CMK (cell line): Measurements from ENCODE around the gene MRPL17.

Experiments used
- DNase-seq: peaks from one replicate; pipeline ENCODE4 v3.0.0-alpha.2; 2010; ENCODE audit warnings: low read depth

The MRPL17 gene

GRCh38 chr11:6654281-6655019, 28.7 kb downstream of the MRPL17 start:
- DNase-seq, result no peak

- no peak for DNase-seq
Observed at GRCh38 chr11:6653656-6654055, 29.5 kb downstream of the MRPL17 start.

GRCh38 chr11:6653097-6653496, 30.0 kb downstream of the MRPL17 start:
- DNase-seq, result no peak

GRCh38 chr11:6652182-6652581, 31.0 kb downstream of the MRPL17 start:
- no peak for DNase-seq

GRCh38 chr11:6650980-6651379, 32.2 kb downstream of the MRPL17 start:
- DNase-seq, result no peak

GRCh38 chr11:6650104-6650503, 33.0 kb downstream of the MRPL17 start:
- no peak for DNase-seq

GRCh38 chr11:6648501-6648900, 34.6 kb downstream of the MRPL17 start:
- DNase-seq, result no peak

- DNase-seq, result no peak
Observed at GRCh38 chr11:6647836-6648235, 35.3 kb downstream of the MRPL17 start.

GRCh38 chr11:6646918-6647679, 36.0 kb downstream of the MRPL17 start:
- DNase-seq, result peak; percentile 82

GRCh38 chr11:6646576-6646917, 36.6 kb downstream of the MRPL17 start:
- DNase-seq, result no peak

- DNase-seq, result peak; percentile 61
Observed at GRCh38 chr11:6646071-6646470, 37.1 kb downstream of the MRPL17 start.

- DNase-seq, result no peak
Observed at GRCh38 chr11:6642957-6643356, 40.2 kb downstream of the MRPL17 start.

GRCh38 chr11:6640985-6641701, 42.0 kb downstream of the MRPL17 start:
- no peak for DNase-seq

GRCh38 chr11:6640036-6640984, 42.8 kb downstream of the MRPL17 start:
- DNase-seq, result no peak

- DNase-seq, result no peak
Observed at GRCh38 chr11:6638429-6638828, 44.7 kb downstream of the MRPL17 start.

GRCh38 chr11:6637871-6638270, 45.3 kb downstream of the MRPL17 start:
- DNase-seq, result no peak

GRCh38 chr11:6636480-6636879, 46.7 kb downstream of the MRPL17 start:
- no peak for DNase-seq

- DNase-seq, result no peak
Observed at GRCh38 chr11:6635082-6635932, 47.8 kb downstream of the MRPL17 start.

- DNase-seq, result no peak
Observed at GRCh38 chr11:6634534-6634933, 48.6 kb downstream of the MRPL17 start.

GRCh38 chr11:6633422-6634408, 49.4 kb downstream of the MRPL17 start:
- DNase-seq, result no peak
